OCI-LY7 (cell line): ENCODE results near the gene FEM1A.

ENCODE experiments used
- EZH2phosphoT487 ChIP-seq: fragments of 200-600 bp; sonication (generic); IDR thresholded peaks from 2 replicates; pipeline ENCODE4 v1.6.1; 2018; ENCODE audit warnings: low read depth, borderline replicate concordance, mild to moderate bottlenecking, mixed run types, antibody characterized with exemption, low read length, moderate library complexity, mixed read lengths
- TF ChIP-seq, protein P1 (sequence below): fragments of 200-600 bp; sonication (generic); conservative IDR thresholded peaks from 2 replicates; pipeline ENCODE4 v1.5.1; 2014; ENCODE audit warnings: mild to moderate bottlenecking, antibody characterized with exemption, low read length, moderate library complexity, mixed read lengths

DNA sequence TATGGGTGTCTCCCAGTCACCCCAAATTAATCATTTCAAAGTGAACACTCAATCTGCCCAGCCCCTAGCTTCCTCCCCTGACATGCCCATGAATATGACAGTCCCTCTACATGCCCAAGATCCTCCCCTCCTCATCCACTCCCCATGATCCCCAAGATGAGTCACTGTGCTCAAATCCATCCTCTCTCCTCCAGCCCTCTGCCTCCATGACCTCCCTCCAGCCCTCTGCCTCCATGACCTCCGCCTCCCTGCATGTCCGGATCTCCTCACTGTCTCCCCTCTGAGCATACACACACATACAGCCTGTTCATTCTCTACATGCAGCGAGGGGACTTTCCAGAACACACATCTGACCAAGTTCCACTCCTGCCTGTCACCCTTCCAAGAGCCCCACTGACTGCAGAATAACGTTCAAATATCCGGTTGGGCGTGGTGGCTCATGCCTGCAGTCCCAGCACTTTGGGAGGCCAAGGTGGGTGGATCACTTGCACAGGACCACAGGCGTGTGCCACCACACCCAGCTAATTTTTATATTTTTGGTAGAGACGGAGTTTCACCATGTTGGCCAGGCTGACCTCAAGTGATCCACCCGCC, 18.4 kb upstream of the FEM1A start:
- TF ChIP-seq, protein P1, sequence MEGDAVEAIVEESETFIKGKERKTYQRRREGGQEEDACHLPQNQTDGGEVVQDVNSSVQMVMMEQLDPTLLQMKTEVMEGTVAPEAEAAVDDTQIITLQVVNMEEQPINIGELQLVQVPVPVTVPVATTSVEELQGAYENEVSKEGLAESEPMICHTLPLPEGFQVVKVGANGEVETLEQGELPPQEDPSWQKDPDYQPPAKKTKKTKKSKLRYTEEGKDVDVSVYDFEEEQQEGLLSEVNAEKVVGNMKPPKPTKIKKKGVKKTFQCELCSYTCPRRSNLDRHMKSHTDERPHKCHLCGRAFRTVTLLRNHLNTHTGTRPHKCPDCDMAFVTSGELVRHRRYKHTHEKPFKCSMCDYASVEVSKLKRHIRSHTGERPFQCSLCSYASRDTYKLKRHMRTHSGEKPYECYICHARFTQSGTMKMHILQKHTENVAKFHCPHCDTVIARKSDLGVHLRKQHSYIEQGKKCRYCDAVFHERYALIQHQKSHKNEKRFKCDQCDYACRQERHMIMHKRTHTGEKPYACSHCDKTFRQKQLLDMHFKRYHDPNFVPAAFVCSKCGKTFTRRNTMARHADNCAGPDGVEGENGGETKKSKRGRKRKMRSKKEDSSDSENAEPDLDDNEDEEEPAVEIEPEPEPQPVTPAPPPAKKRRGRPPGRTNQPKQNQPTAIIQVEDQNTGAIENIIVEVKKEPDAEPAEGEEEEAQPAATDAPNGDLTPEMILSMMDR, result no peak
- TF ChIP-seq EZH2phosphoT487, result no peak
